Common myeloid progenitor, CD34-positive (primary cell): ENCODE data around the gene HIPK1.

Source experiments
- CTCF ChIA-PET: fragments of 350-600 bp; sonication (Branson Sonifier 250); formaldehyde crosslinking; loops from one replicate; lab custom pipeline; 2021; ENCODE audit warnings: antibody characterized with exemption; lab: Charles Lee
- POLR2A ChIA-PET: fragments of 350-600 bp; sonication (Branson Sonifier 250); formaldehyde crosslinking; loops from one replicate; lab custom pipeline; 2021; ENCODE audit warnings: antibody characterized with exemption; lab: Charles Lee
- DNase-seq, 3 donors: peaks; one replicate each; pipeline versions ENCODE4 v3.0.0 to v3.0.0-alpha.2; 2013
- H3K27ac ChIP-seq, 2 experiments: 1 replicate in 1 of 2; 2 replicates in 1 of 2; pipeline ENCODE4 v1.7.0; 2013; ENCODE audit warnings: inconsistent platforms in 2 of 2, low read length in 2 of 2, mild to moderate bottlenecking in 2 of 2, low read depth in 1 of 2, moderate library complexity in 1 of 2; ENCODE audit not compliant: severe bottlenecking in 2 of 2, insufficient read depth in 1 of 2, poor library complexity in 1 of 2
- H3K27me3 ChIP-seq, 5 experiments: replicated peaks in 2 of 5; 1 replicate in 3 of 5; 2 replicates in 2 of 5; pipeline versions ENCODE4 v1.6.1 to v1.7.0; 2013; ENCODE audit warnings: low read length in 4 of 5, mild to moderate bottlenecking in 2 of 5, moderate library complexity in 2 of 5, inconsistent platforms in 1 of 5; ENCODE audit not compliant: insufficient read depth in 5 of 5, control insufficient read depth in 4 of 5
- H3K36me3 ChIP-seq, 4 experiments: 1 replicate in 2 of 4; 2 replicates in 2 of 4; pipeline versions ENCODE4 v1.6.1 to v1.7.0; 2013; ENCODE audit warnings: low read length in 3 of 4, control low read depth in 1 of 4, mild to moderate bottlenecking in 1 of 4; ENCODE audit not compliant: control insufficient read depth in 4 of 4, insufficient read depth in 4 of 4
- H3K4me1 ChIP-seq, 4 experiments: 1 replicate in 3 of 4; 2 replicates in 1 of 4; pipeline versions ENCODE4 v1.6.1 to v1.7.1; 2013; ENCODE audit warnings: low read length in 3 of 4, mild to moderate bottlenecking in 3 of 4, control low read depth in 1 of 4, inconsistent platforms in 1 of 4, moderate library complexity in 1 of 4; ENCODE audit not compliant: control insufficient read depth in 4 of 4, insufficient read depth in 4 of 4; ENCODE audit errors: control extremely low read depth in 1 of 4
- H3K4me3 ChIP-seq, 7 experiments: 1 replicate in 4 of 7; 2 replicates in 3 of 7; pipeline versions ENCODE4 v1.5.1 to v1.7.0; 2013; ENCODE audit warnings: mild to moderate bottlenecking in 7 of 7, low read length in 6 of 7, moderate library complexity in 6 of 7, inconsistent platforms in 2 of 7, low read depth in 2 of 7, control low read depth in 1 of 7; ENCODE audit not compliant: insufficient read depth in 4 of 7, control insufficient read depth in 1 of 7; ENCODE audit errors: extremely low read depth in 1 of 7
- H3K9me3 ChIP-seq, 5 experiments: 1 replicate in 4 of 5; 2 replicates in 1 of 5; pipeline versions ENCODE4 v1.6.1 to v1.7.1; 2013; ENCODE audit warnings: low read length in 4 of 5, mild to moderate bottlenecking in 2 of 5, inconsistent platforms in 1 of 5, low read depth in 1 of 5, moderate library complexity in 1 of 5; ENCODE audit not compliant: control insufficient read depth in 4 of 5, insufficient read depth in 2 of 5; ENCODE audit errors: control extremely low read depth in 1 of 5
- WGBS: methylation state at CpG from one replicate; pipeline ENCODE4 v1.1.5; 2013; ENCODE audit not compliant: insufficient coverage; 5-methylcytosine and 5-hydroxymethylcytosine counted together

The HIPK1 gene

DNA sequence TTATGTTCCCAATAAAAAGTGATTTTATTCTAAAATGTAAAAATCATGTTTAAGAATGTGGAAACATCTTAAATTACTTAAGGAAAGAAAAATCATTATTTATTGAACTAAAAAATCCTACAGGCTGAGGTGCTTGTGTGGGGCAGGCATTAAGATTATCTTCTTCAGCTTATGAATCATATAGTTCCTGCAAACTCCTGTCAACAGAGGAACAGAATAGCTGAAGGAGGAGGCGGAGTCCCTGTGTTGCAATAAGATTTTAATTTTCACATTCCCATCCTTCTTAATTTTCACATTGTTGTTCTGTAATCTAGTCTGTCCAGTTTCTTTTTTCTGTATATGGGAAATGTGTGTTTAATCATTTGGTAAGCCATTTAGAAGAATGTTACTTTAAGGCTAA lies 29.6 kb downstream of the HIPK1 start:
- no CpG with 5 or more reads among the region's 1 CpG for WGBS
- ChIA-PET CTCF (interaction anchor here (1.1 to 2.4 kb wide), 4 partner anchors 9 to 123 kb away, joined by 3 to 7 read pairs (median 5); no protein-coding TSS in a partner anchor), POLR2A (interaction anchor here (0.5 kb wide), 1 partner anchor 12 kb away, joined by 3 read pairs; no protein-coding TSS in a partner anchor)
- Histone ChIP-seq H3K4me3 (no peak overlapping the region), H3K27ac (no peak overlapping the region), H3K4me1 (no peaks in the 10 kb centered on the region), H3K9me3 (no peaks in the 10 kb centered on the region), H3K27me3 (no peaks in the 10 kb centered on the region), H3K36me3 (peaks cover 39 to 85% (median 60%) of the 10 kb centered on the region in 4 experiments)
- no peak for DNase-seq

- Histone ChIP-seq H3K4me1 (no peaks in the 10 kb centered on the region), H3K27me3 (no peaks in the 10 kb centered on the region), H3K36me3 (peaks cover 43 to 92% (median 70%) of the 10 kb centered on the region in 4 experiments), H3K4me3 (no peak overlapping the region), H3K27ac (no peak overlapping the region), H3K9me3 (no peaks in the 10 kb centered on the region)
- WGBS, result 95% methylated on average over 4 of the region's 12 CpGs
- CTCF ChIA-PET, result interaction anchor here (0.7 to 2.6 kb wide), 12 partner anchors 9 to 220 kb away, joined by 3 to 16 read pairs (median 4); no protein-coding TSS in a partner anchor
- POLR2A ChIA-PET, result interaction anchor here (1.8 kb wide), 1 partner anchor 33 kb away, joined by 6 read pairs; the partner anchor contains the start of gene HIPK1
- peak in 2 of 3 donors; percentile 38 to 45 for DNase-seq
Observed at GRCh38 chr1:113963281-113963906, 34.3 kb downstream of the HIPK1 start.

DNA sequence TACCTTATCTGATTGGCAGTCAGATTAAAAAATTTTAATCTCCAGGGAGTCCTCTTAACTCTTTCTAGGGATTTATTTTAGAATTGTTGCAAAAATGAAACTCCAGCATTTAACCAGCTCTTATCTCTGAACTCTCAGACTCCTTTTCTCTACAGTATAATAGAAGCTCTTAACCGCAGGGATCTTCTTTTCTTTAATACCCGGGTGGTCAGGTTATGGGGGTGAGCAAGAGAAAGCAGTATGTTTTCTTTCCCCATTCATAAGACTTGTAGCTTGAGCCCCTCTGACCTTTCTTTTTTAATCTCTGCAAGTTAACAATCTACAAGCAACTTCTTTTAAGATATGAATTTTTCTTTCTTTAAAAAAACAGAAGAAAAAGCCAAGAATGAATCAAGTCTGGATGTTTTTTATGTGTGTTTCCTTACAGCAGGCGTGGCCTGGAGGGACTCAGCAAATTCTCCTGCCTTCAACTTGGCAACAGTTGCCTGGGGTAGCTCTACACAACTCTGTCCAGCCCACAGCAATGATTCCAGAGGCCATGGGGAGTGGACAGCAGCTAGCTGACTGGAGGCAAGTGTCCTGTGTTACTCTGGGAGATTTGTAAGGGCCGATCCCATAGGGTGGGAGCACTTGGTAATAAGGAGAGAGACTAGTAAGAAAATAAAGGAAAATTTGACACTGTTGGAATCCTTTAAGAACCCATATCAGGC lies 36.7 kb downstream of the HIPK1 start:
- Histone ChIP-seq H3K9me3 (no peaks in the 10 kb centered on the region), H3K4me3 (no peak overlapping the region), H3K27me3 (no peaks in the 10 kb centered on the region), H3K4me1 (no peaks in the 10 kb centered on the region), H3K36me3 (peaks cover 60 to 90% (median 72%) of the 10 kb centered on the region in 4 experiments), H3K27ac (no peak overlapping the region)
- WGBS, result 90% methylated on average over 2 of the region's 4 CpGs
- no peak for DNase-seq
- ChIA-PET POLR2A (interaction anchor here (0.6 to 0.7 kb wide), 2 partner anchors 9 to 35 kb away, joined by 3 read pairs; no protein-coding TSS in a partner anchor), CTCF (no interaction called here)

DNA sequence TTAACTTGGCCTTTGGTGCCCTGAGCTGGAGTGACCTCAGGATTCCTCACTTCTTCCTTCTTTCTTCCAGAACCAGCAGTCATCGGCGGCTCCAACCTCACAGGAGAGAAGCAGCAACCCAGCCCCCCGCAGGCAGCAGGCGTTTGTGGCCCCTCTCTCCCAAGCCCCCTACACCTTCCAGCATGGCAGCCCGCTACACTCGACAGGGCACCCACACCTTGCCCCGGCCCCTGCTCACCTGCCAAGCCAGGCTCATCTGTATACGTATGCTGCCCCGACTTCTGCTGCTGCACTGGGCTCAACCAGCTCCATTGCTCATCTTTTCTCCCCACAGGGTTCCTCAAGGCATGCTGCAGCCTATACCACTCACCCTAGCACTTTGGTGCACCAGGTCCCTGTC lies 43.8 kb downstream of the HIPK1 start:
- Histone ChIP-seq H3K4me3 (no peak overlapping the region), H3K4me1 (peaks cover 19 to 37% (median 33%) of the 10 kb centered on the region in 4 experiments), H3K27me3 (no peaks in the 10 kb centered on the region), H3K27ac (no peak overlapping the region), H3K9me3 (no peaks in the 10 kb centered on the region), H3K36me3 (peaks cover 33 to 66% (median 53%) of the 10 kb centered on the region in 4 experiments)
- POLR2A ChIA-PET, result no interaction called here
- no peak for DNase-seq
- CTCF ChIA-PET, result no interaction called here
- 84% methylated on average over 5 of the region's 9 CpGs for WGBS

DNA sequence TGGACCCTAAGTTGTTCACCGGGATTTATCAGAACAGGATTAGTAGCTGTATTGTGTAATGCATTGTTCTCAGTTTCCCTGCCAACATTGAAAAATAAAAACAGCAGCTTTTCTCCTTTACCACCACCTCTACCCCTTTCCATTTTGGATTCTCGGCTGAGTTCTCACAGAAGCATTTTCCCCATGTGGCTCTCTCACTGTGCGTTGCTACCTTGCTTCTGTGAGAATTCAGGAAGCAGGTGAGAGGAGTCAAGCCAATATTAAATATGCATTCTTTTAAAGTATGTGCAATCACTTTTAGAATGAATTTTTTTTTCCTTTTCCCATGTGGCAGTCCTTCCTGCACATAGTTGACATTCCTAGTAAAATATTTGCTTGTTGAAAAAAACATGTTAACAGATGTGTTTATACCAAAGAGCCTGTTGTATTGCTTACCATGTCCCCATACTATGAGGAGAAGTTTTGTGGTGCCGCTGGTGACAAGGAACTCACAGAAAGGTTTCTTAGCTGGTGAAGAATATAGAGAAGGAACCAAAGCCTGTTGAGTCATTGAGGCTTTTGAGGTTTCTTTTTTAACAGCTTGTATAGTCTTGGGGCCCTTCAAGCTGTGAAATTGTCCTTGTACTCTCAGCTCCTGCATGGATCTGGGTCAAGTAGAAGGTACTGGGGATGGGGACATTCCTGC lies 46.2 kb downstream of the HIPK1 start:
- 0% methylated on average over 1 of the region's 4 CpGs for WGBS
- CTCF ChIA-PET, result interaction anchor here (0.8 to 1.6 kb wide), 5 partner anchors 29 to 310 kb away, joined by 3 to 8 read pairs (median 4); partner anchors contain the start of gene HIPK1
- Histone ChIP-seq H3K4me1 (peaks cover 19 to 51% (median 41%) of the 10 kb centered on the region in 4 experiments), H3K27ac (peak overlapping the region; percentile 5 to 56), H3K4me3 (peak overlapping the region in 3 of 7 experiments; percentile 6 to 53 (median 11)), H3K36me3 (peaks cover 17 to 44% (median 32%) of the 10 kb centered on the region in 4 experiments), H3K9me3 (no peaks in the 10 kb centered on the region), H3K27me3 (no peaks in the 10 kb centered on the region)
- POLR2A ChIA-PET, result interaction anchor here (0.6 to 0.8 kb wide), 3 partner anchors 10 to 45 kb away, joined by 3 read pairs; no protein-coding TSS in a partner anchor
- DNase-seq, result peak; percentile 69 to 93 (median 92)

GRCh38 chr1:113976609-113977278 lies 47.6 kb downstream of the HIPK1 start:
- ChIA-PET CTCF (interaction anchor here (0.6 to 3.9 kb wide), 18 partner anchors 9 to 370 kb away, joined by 3 to 44 read pairs (median 4); partner anchors contain the start of gene HIPK1), POLR2A (interaction anchor here (0.7 to 1.4 kb wide), 3 partner anchors 46 to 1132 kb away, joined by 3 to 6 read pairs (median 3); no protein-coding TSS in a partner anchor)
- 60% methylated on average over 1 of the region's 4 CpGs for WGBS
- Histone ChIP-seq H3K36me3 (peaks cover 5 to 30% (median 21%) of the 10 kb centered on the region in 4 experiments), H3K27me3 (peaks cover 0 to 6% (median 0%) of the 10 kb centered on the region in 5 experiments), H3K4me1 (peaks cover 19 to 52% (median 41%) of the 10 kb centered on the region in 4 experiments), H3K9me3 (no peaks in the 10 kb centered on the region), H3K4me3 (peak overlapping the region in 1 of 7 experiments; percentile 21), H3K27ac (no peak overlapping the region)
- DNase-seq, result peak; percentile 32 to 70 (median 70)
